ENCODE measurements around the gene OTUB1. TPM values are rescaled to one million over a fixed set of nuclear protein-coding genes. Genes with fewer than 3 reads are reported as not detected.

OTUB1 gene
- total and polyA plus RNA-seq, 11 donors, result 46.7 to 83.1 (median 54.5) TPM

DNA sequence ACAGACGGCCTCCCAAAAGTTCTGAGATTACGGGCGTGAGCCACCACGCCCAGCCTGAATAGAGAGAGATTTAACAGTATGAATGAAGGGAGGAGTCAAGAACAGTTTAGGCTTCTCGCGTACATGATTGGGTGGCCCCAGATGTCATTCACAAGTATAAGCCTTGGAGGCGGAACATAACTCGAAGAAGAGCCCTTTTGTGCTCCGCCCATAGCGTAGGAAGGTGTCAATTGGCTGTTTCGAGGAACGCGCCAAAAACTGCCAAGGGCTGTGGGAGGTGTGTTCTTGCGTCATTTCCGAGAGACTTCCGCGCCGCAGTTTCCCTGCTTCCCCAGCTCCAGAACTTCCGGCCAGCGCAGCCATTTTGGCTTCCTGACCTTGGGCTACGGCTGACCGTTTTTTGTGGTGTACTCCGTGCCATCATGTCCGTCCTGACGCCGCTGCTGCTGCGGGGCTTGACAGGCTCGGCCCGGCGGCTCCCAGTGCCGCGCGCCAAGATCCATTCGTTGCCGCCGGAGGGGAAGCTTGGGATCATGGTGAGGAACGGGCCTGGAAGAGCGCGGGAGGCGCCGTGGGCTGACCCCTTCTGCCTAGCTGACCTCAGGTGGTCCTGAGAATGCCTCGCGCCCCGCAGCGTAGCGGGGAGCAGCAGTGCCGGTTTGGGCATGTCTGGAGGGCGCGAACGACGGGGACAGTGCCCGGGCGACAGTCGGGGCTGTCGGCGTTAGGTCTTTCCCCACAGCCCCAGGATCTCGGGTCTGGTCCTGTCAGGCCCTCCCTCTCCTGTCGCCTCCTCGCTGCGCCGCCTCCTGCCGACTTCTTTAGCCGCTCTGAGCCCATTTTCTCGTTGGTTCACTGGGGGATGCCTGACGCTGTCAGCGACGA lies 11.7 kb upstream of the OTUB1 start, which contains the start of gene COX8A:
Gene COX8A, plus strand, starts transcription at position 362 of the 885 bp plus-strand sequence. Its CDS starts 61 bp downstream, at position 423.
- Histone ChIP-seq H3K36me3 (peaks cover 0 to 17% (median 4%) of the 10 kb centered on the region in 9 donors), H3K9me3 (no peaks in the 10 kb centered on the region), H3K27ac (peak within 1 kb of the TSS; percentile 85 to 99 (median 98)), H3K27me3 (no peaks in the 10 kb centered on the region), H3K4me1 (peaks cover 3 to 41% (median 20%) of the 10 kb centered on the region in 12 donors), H3K4me3 (peak within 1 kb of the TSS; percentile 67 to 95 (median 79))
- TF ChIP-seq POLR2A (IDR thresholded peaks at IDR 0.05), result peak in 1 of 2 donors; percentile 69
- TF ChIP-seq, protein P1, sequence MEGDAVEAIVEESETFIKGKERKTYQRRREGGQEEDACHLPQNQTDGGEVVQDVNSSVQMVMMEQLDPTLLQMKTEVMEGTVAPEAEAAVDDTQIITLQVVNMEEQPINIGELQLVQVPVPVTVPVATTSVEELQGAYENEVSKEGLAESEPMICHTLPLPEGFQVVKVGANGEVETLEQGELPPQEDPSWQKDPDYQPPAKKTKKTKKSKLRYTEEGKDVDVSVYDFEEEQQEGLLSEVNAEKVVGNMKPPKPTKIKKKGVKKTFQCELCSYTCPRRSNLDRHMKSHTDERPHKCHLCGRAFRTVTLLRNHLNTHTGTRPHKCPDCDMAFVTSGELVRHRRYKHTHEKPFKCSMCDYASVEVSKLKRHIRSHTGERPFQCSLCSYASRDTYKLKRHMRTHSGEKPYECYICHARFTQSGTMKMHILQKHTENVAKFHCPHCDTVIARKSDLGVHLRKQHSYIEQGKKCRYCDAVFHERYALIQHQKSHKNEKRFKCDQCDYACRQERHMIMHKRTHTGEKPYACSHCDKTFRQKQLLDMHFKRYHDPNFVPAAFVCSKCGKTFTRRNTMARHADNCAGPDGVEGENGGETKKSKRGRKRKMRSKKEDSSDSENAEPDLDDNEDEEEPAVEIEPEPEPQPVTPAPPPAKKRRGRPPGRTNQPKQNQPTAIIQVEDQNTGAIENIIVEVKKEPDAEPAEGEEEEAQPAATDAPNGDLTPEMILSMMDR (IDR thresholded peaks at IDR 0.05), result peak in 5 of 12 donors; percentile 12 to 43 (median 36)
- 0 to 1% (median 0%) methylated on average over 44 to 67 of the region's 67 CpGs for WGBS, 4 donors
- intact Hi-C loops (cut with DNase I), result loop anchor here in 1 of 10 donors (10.0 kb wide), 1 partner anchor 330 kb away; the partner anchor contains the start of genes CATSPERZ and ESRRA
- DNase-seq, result peak; percentile 96 to 99 (median 98)
- peak; percentile 96 to 97 (median 96) for ATAC-seq

GRCh38 chr11:63978551-63979239 lies 7.5 kb upstream of the OTUB1 start:
- Histone ChIP-seq H3K4me3 (no peak overlapping the region), H3K36me3 (peaks cover 0 to 18% (median 4%) of the 10 kb centered on the region in 9 donors), H3K27me3 (no peaks in the 10 kb centered on the region), H3K27ac (peak overlapping the region in 2 of 12 donors; percentile 5 to 38), H3K9me3 (no peaks in the 10 kb centered on the region), H3K4me1 (peaks cover 3 to 55% (median 21%) of the 10 kb centered on the region in 12 donors)
- ATAC-seq, result no peak
- 67 to 78% (median 72%) methylated on average over 8 to 10 of the region's 10 CpGs for WGBS, 4 donors
- DNase-seq, result no peak
- intact Hi-C loops (cut with DNase I), result loop anchor here in 1 of 10 donors (10.0 kb wide), 1 partner anchor 326 kb away; the partner anchor contains the start of genes CATSPERZ and ESRRA
- TF ChIP-seq POLR2A (IDR thresholded peaks at IDR 0.05), result no peak
- TF ChIP-seq, protein P1 (IDR thresholded peaks at IDR 0.05), result no peak

- no peak for TF ChIP-seq POLR2A (IDR thresholded peaks at IDR 0.05)
- TF ChIP-seq, protein P1 (IDR thresholded peaks at IDR 0.05), result no peak
- Histone ChIP-seq H3K27ac (peak overlapping the region in 3 of 12 donors; percentile 5 to 38 (median 22)), H3K9me3 (no peaks in the 10 kb centered on the region), H3K27me3 (no peaks in the 10 kb centered on the region), H3K36me3 (peaks cover 0 to 18% (median 4%) of the 10 kb centered on the region in 9 donors), H3K4me1 (peaks cover 3 to 55% (median 18%) of the 10 kb centered on the region in 12 donors), H3K4me3 (no peak overlapping the region)
- DNase-seq (no peak), ATAC-seq (no peak)
- intact Hi-C loops (cut with DNase I), result loop anchor here in 1 of 10 donors (10.0 kb wide), 1 partner anchor 325 kb away; the partner anchor contains the start of genes CATSPERZ and ESRRA
- WGBS, 4 donors, result 83 to 88% (median 87%) methylated on average over 5 of the region's 5 CpGs
Observed at GRCh38 chr11:63979426-63979825, 6.8 kb upstream of the OTUB1 start.

Data from heart left ventricle (tissue), 16 donors.